Natural killer cell (primary cell): ENCODE measurements around the gene THRB. TPM values are rescaled to one million over a fixed set of nuclear protein-coding genes. Genes with fewer than 3 reads are reported as not detected.

Experiments
- ATAC-seq, 3 donors: fragments of 150-1000 bp in 2 of 3; fragments of 200-7000 bp in 1 of 3; cut with Tn5 transposase; 1 replicate in 1 of 3; 2 replicates in 2 of 3; pipeline ENCODE4 v1.10.0; 2021; ENCODE audit warnings: mild to moderate bottlenecking in 2 of 3, moderate library complexity in 2 of 3
- DNase-seq, 2 donors: peaks; one replicate each; pipeline versions ENCODE4 v3.0.0 to v3.0.0-alpha.2; 2013 to 2021; ENCODE audit warnings: mixed read lengths in 1 of 2
- H3K27ac ChIP-seq: one replicate; pipeline ENCODE4 v1.5.1; 2013; ENCODE audit warnings: mild to moderate bottlenecking, low read length
- H3K27me3 ChIP-seq: one replicate; pipeline ENCODE4 v1.6.1; 2013; ENCODE audit warnings: low read length; ENCODE audit not compliant: control insufficient read depth, insufficient read depth
- H3K36me3 ChIP-seq: one replicate; pipeline ENCODE4 v1.6.1; 2013; ENCODE audit warnings: low read length; ENCODE audit not compliant: control insufficient read depth, insufficient read depth
- H3K4me1 ChIP-seq: one replicate; pipeline ENCODE4 v1.6.1; 2013; ENCODE audit warnings: low read length; ENCODE audit not compliant: control insufficient read depth, insufficient read depth
- H3K4me3 ChIP-seq: one replicate; pipeline ENCODE4 v1.5.1; 2013; ENCODE audit warnings: low read length
- H3K9me3 ChIP-seq: one replicate; pipeline ENCODE4 v1.6.1; 2013; ENCODE audit warnings: low read length; ENCODE audit not compliant: control insufficient read depth, insufficient read depth
- H3K27ac Mint-ChIP-seq, 2 donors: one replicate each; pipeline ENCODE4 v1.8.0; 2022; ENCODE audit warnings: mild to moderate bottlenecking in 2 of 2, mixed read lengths in 2 of 2, moderate library complexity in 1 of 2
- H3K27me3 Mint-ChIP-seq, 2 donors: one replicate each; pipeline ENCODE4 v1.8.0; 2022; ENCODE audit warnings: low read depth in 2 of 2, mixed read lengths in 2 of 2
- H3K36me3 Mint-ChIP-seq: one replicate; pipeline ENCODE4 v1.8.0; 2022; ENCODE audit warnings: mixed read lengths
- H3K4me1 Mint-ChIP-seq, 2 donors: one replicate each; pipeline ENCODE4 v1.8.0; 2022; ENCODE audit warnings: mixed read lengths in 2 of 2
- H3K4me3 Mint-ChIP-seq: one replicate; pipeline ENCODE4 v1.8.0; 2022; ENCODE audit warnings: mild to moderate bottlenecking, moderate library complexity, mixed read lengths
- H3K9me3 Mint-ChIP-seq, 2 donors: one replicate each; pipeline ENCODE4 v1.8.0; 2022; ENCODE audit warnings: mixed read lengths in 2 of 2
- WGBS: methylation state at CpG from one replicate; pipeline ENCODE4 v1.1.7; 2013; ENCODE audit warnings: missing lambda C conversion rate; ENCODE audit not compliant: insufficient coverage; 5-methylcytosine and 5-hydroxymethylcytosine counted together
- intact Hi-C: fragments of 100-400 bp; cut with micrococcal nuclease; formaldehyde crosslinking; loops from one replicate; pipeline ENCODE4 v1.14.2; 2022
- total RNA-seq, 4 donors: library from RNA; stranded (reverse); fragments of 120-200 nt in 1 of 4; gene quantifications; one replicate each; pipeline versions ENCODE4 v1.2.3 to v1.2.4, GENCODE V29; 2013 to 2022
- TF ChIP-seq, protein P1 (sequence below): fragments of 200-600 bp; IDR thresholded peaks from one replicate; pipeline ENCODE4 v1.8.0; 2022; ENCODE audit warnings: antibody characterized with exemption

The THRB gene
- total RNA-seq, 3 donors from 2014 or later (not counting 1 experiment from before 2014, with no cell fraction given): 0.05 TPM; not detected in 2

DNA sequence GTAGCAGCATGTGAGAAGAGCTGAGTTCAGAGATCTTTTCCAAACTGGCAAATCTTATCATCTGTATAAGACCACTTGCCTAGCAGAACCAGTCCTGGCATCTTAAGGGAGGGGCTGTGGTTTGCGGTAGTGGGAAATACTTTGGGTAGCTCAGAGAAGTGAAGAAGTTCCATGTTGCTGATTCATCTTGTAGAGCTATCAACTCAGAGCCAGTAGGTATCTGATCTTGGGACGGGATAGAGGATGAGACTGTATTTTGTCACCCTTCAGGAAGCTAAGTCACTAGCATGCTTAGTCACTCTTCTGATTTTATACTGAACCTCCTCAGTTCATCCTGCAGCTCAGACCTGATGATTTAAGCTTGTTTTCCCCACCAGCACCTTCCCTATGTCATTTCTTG, 338.2 kb downstream of the THRB start:
- no peak overlapping the region for H3K4me3 Mint-ChIP-seq
- Histone ChIP-seq H3K27me3 (no peaks in the 10 kb centered on the region), H3K4me1 (no peaks in the 10 kb centered on the region), H3K4me3 (no peak overlapping the region), H3K9me3 (no peaks in the 10 kb centered on the region), H3K36me3 (no peaks in the 10 kb centered on the region), H3K27ac (no peak overlapping the region)
- peaks cover 0 to 7% of the 10 kb centered on the region in 2 donors for H3K27me3 Mint-ChIP-seq
- DNase-seq (no peak), ATAC-seq (no peak)
- TF ChIP-seq, protein P1, sequence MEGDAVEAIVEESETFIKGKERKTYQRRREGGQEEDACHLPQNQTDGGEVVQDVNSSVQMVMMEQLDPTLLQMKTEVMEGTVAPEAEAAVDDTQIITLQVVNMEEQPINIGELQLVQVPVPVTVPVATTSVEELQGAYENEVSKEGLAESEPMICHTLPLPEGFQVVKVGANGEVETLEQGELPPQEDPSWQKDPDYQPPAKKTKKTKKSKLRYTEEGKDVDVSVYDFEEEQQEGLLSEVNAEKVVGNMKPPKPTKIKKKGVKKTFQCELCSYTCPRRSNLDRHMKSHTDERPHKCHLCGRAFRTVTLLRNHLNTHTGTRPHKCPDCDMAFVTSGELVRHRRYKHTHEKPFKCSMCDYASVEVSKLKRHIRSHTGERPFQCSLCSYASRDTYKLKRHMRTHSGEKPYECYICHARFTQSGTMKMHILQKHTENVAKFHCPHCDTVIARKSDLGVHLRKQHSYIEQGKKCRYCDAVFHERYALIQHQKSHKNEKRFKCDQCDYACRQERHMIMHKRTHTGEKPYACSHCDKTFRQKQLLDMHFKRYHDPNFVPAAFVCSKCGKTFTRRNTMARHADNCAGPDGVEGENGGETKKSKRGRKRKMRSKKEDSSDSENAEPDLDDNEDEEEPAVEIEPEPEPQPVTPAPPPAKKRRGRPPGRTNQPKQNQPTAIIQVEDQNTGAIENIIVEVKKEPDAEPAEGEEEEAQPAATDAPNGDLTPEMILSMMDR: no peak
- 63% methylated on average over 2 of the region's 2 CpGs for WGBS
- no peaks in the 10 kb centered on the region for H3K36me3 Mint-ChIP-seq
- H3K4me1 Mint-ChIP-seq: no peaks in the 10 kb centered on the region
- no peak overlapping the region for H3K27ac Mint-ChIP-seq
- H3K9me3 Mint-ChIP-seq: no peaks in the 10 kb centered on the region
- intact Hi-C loops: no loop called here

DNA sequence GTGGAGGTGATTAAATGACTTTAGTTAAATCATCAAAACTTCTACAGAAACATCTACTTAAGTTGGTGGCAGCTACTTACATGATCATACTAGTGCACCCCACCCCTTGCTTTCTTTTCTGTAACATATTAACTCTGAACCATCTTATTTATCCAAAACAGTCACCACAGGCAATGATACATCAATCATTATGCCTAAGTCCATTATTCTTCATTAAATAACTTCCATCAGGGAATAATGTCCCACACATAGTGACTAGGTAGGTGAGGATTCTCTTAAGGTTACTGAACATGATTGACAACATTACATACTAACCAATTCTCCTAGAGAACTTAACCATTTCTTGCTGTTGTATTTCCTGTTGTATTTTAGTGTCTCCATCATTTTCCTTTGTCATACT, 339.4 kb downstream of the THRB start:
- no peak overlapping the region for H3K4me3 Mint-ChIP-seq
- peaks cover 0 to 7% of the 10 kb centered on the region in 2 donors for H3K27me3 Mint-ChIP-seq
- H3K9me3 ChIP-seq: no peaks in the 10 kb centered on the region
- ATAC-seq (no peak), DNase-seq (no peak)
- H3K4me1 Mint-ChIP-seq: no peaks in the 10 kb centered on the region
- no peak overlapping the region for H3K27ac ChIP-seq
- no peaks in the 10 kb centered on the region for H3K36me3 Mint-ChIP-seq
- H3K9me3 Mint-ChIP-seq: no peaks in the 10 kb centered on the region
- H3K36me3 ChIP-seq: no peaks in the 10 kb centered on the region
- TF ChIP-seq, protein P1: no peak
- no peak overlapping the region for H3K27ac Mint-ChIP-seq
- H3K27me3 ChIP-seq: no peaks in the 10 kb centered on the region
- H3K4me3 ChIP-seq: no peak overlapping the region
- H3K4me1 ChIP-seq: no peaks in the 10 kb centered on the region
- intact Hi-C loops: no loop called here

DNA sequence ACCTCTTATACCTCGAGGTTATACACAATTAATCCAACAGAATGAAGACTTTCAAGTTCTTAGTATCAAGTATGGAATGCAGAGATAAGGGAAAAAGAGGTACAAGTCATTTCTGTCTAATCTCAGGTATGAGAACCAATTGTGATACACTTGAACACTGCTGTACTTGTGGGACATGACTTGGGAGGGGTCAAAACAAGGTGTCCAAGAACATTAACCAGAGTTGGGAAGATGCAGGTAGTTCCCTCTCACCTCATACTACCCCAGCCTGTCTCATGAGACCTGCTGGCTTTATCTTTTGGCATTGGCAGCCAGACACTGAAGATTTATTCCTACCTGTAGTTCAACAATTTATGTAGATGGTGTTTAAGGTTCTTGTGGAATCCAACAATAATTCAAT, 339.9 kb downstream of the THRB start:
- no CpG with 5 or more reads among the region's 1 CpG for WGBS
- intact Hi-C loops: no loop called here
- H3K9me3 ChIP-seq: no peaks in the 10 kb centered on the region
- no peaks in the 10 kb centered on the region for H3K27me3 ChIP-seq
- TF ChIP-seq, protein P1: no peak
- no peaks in the 10 kb centered on the region for H3K36me3 Mint-ChIP-seq
- no peaks in the 10 kb centered on the region for H3K9me3 Mint-ChIP-seq
- H3K4me3 ChIP-seq: no peak overlapping the region
- H3K27ac Mint-ChIP-seq: no peak overlapping the region
- H3K27ac ChIP-seq: no peak overlapping the region
- H3K4me1 Mint-ChIP-seq: no peaks in the 10 kb centered on the region
- no peaks in the 10 kb centered on the region for H3K4me1 ChIP-seq
- DNase-seq (no peak), ATAC-seq (no peak)
- H3K27me3 Mint-ChIP-seq: peaks cover 0 to 3% of the 10 kb centered on the region in 2 donors
- H3K36me3 ChIP-seq: no peaks in the 10 kb centered on the region
- H3K4me3 Mint-ChIP-seq: no peak overlapping the region

DNA sequence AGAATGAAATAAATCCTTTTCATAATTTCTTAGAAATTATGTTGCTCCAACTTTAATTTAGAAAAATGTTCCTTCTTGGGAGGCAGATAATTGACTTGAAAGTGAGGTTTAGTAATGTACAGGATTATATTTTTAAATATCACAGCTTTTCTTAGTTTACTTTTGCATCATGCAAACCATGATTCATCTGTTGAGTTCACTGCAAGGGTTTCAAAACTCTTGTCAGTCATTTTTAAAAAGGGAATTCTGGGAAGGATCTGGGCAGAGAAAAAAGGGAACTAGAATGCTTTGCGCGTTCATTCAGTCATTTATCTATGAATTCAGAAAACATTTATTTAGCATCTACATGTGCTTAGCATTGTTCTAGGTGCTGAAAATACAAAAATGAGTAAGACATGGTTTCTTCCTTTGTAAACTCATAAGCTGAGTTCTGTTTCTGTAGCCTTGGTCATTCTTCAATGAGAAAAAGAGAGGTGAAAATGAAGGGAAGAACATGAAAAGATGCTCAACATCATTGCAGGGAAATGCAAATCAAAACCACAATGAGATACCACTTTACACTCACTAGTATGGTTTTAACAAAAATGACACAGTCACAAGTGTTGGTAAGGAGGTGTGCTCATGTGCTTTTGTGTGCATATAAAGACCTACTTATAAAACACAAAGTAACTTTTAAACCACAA, 340.5 kb downstream of the THRB start:
- no peak for DNase-seq
- Histone ChIP-seq H3K4me3 (no peak overlapping the region), H3K27me3 (no peaks in the 10 kb centered on the region), H3K4me1 (no peaks in the 10 kb centered on the region), H3K27ac (no peak overlapping the region), H3K9me3 (no peaks in the 10 kb centered on the region), H3K36me3 (no peaks in the 10 kb centered on the region)
- no peaks in the 10 kb centered on the region for H3K36me3 Mint-ChIP-seq
- H3K4me3 Mint-ChIP-seq: no peak overlapping the region
- H3K9me3 Mint-ChIP-seq: no peaks in the 10 kb centered on the region
- intact Hi-C loops: no loop called here
- H3K27ac Mint-ChIP-seq: no peak overlapping the region
- H3K4me1 Mint-ChIP-seq: no peaks in the 10 kb centered on the region
- H3K27me3 Mint-ChIP-seq: peaks cover 0 to 2% of the 10 kb centered on the region in 2 donors
- ATAC-seq: no peak
- TF ChIP-seq, protein P1: no peak
- no CpG with 5 or more reads among the region's 2 CpGs for WGBS
